Measurements from ENCODE around the gene ASTN2. TPM values are rescaled to one million over a fixed set of nuclear protein-coding genes. Genes with fewer than 3 reads are reported as not detected.

ASTN2 gene
- total and polyA plus RNA-seq, 3 donors from 2014 or later = 55.7 to 157 (median 117) TPM

GRCh38 chr9:116643691-116644090, 771.2 kb downstream of the ASTN2 start:
- H3K4me1 ChIP-seq = no peaks in the 10 kb centered on the region
- no peaks in the 10 kb centered on the region for H3K36me3 ChIP-seq (ENCODE audit: low read depth, missing control alignments)
- H3K9me3 ChIP-seq = no peaks in the 10 kb centered on the region
- no peak overlapping the region for H3K27ac ChIP-seq
- 83 to 91% methylated on average over 1 of the region's 1 CpG for WGBS, 2 donors
- no peak overlapping the region for H3K4me3 ChIP-seq
- intact Hi-C loops (cut with DNase I; ENCODE audit: low total_unique reads) = loop anchor here (10.0 kb wide), 1 partner anchor 489 kb away; the partner anchor contains the start of gene PAPPA
- TF ChIP-seq CTCF (IDR thresholded peaks at IDR 0.05) (no peak), POLR2A (IDR thresholded peaks at IDR 0.05) (no peak)
- H3K27me3 ChIP-seq = no peaks in the 10 kb centered on the region
- DNase-seq = no peak

- H3K27ac ChIP-seq = no peak overlapping the region
- no peak for TF ChIP-seq CTCF (IDR thresholded peaks at IDR 0.05)
- TF ChIP-seq POLR2A (IDR thresholded peaks at IDR 0.05) = no peak
- no peak overlapping the region for H3K4me3 ChIP-seq
- H3K36me3 ChIP-seq (ENCODE audit: low read depth, missing control alignments) = no peaks in the 10 kb centered on the region
- intact Hi-C loops (cut with DNase I; ENCODE audit: low total_unique reads) = loop anchor here (10.0 kb wide), 1 partner anchor 487 kb away; the partner anchor contains the start of gene PAPPA
- 56 to 76% methylated on average over 2 of the region's 2 CpGs for WGBS, 2 donors
- H3K9me3 ChIP-seq = no peaks in the 10 kb centered on the region
- no peak for DNase-seq
- H3K27me3 ChIP-seq = no peaks in the 10 kb centered on the region
- no peaks in the 10 kb centered on the region for H3K4me1 ChIP-seq
These were observed 773.4 kb downstream of the ASTN2 start for GRCh38 chr9:116641292-116642059.

GRCh38 chr9:116639251-116639741, 775.6 kb downstream of the ASTN2 start:
- intact Hi-C loops (cut with DNase I; ENCODE audit: low total_unique reads) = no loop called here
- Histone ChIP-seq H3K9me3 (no peaks in the 10 kb centered on the region), H3K27ac (no peak overlapping the region), H3K4me3 (no peak overlapping the region), H3K36me3 (ENCODE audit: low read depth, missing control alignments) (no peaks in the 10 kb centered on the region), H3K4me1 (no peaks in the 10 kb centered on the region), H3K27me3 (no peaks in the 10 kb centered on the region)
- no peak for TF ChIP-seq POLR2A (IDR thresholded peaks at IDR 0.05)
- no peak for TF ChIP-seq CTCF (IDR thresholded peaks at IDR 0.05)
- DNase-seq = no peak

- H3K4me1 ChIP-seq = no peaks in the 10 kb centered on the region
- H3K9me3 ChIP-seq = no peaks in the 10 kb centered on the region
- no peaks in the 10 kb centered on the region for H3K27me3 ChIP-seq
- H3K4me3 ChIP-seq = no peak overlapping the region
- H3K36me3 ChIP-seq (ENCODE audit: low read depth, missing control alignments) = no peaks in the 10 kb centered on the region
- no peak for DNase-seq
- no peak overlapping the region for H3K27ac ChIP-seq
- intact Hi-C loops (cut with DNase I; ENCODE audit: low total_unique reads) = no loop called here
- TF ChIP-seq POLR2A (IDR thresholded peaks at IDR 0.05) = no peak
- no peak for TF ChIP-seq CTCF (IDR thresholded peaks at IDR 0.05)
- WGBS, 2 donors = 87 to 90% methylated on average over 2 of the region's 2 CpGs
These were observed 778.9 kb downstream of the ASTN2 start for GRCh38 chr9:116635908-116636307.

Measured in testis (tissue), 3 donors.